GM21786 (cell line): Measurements from ENCODE around the gene MIPEP.

Source experiments
- ATAC-seq: cut with Tn5 transposase; IDR thresholded peaks from one replicate; pipeline ENCODE4 v1.9.1; 2021; ENCODE audit not compliant: unreplicated experiment

The MIPEP gene

GRCh38 chr13:23688336-23688735 lies 200.9 kb downstream of the MIPEP start:
- ATAC-seq, result no peak

- ATAC-seq, result no peak
Measured at GRCh38 chr13:23687614-23688013, 201.6 kb downstream of the MIPEP start.

GRCh38 chr13:23686948-23687347 lies 202.3 kb downstream of the MIPEP start:
- ATAC-seq, result no peak

GRCh38 chr13:23685416-23685815 lies 203.8 kb downstream of the MIPEP start:
- no peak for ATAC-seq

GRCh38 chr13:23684647-23685046 lies 204.6 kb downstream of the MIPEP start:
- no peak for ATAC-seq

- no peak for ATAC-seq
Measured at GRCh38 chr13:23683084-23683483, 206.1 kb downstream of the MIPEP start.

GRCh38 chr13:23680845-23681669 lies 208.1 kb downstream of the MIPEP start:
- ATAC-seq, result no peak
